ENCODE measurements around the gene LINC01488. TPM values are rescaled to one million over a fixed set of nuclear protein-coding genes. Genes with fewer than 3 reads are reported as not detected.

The LINC01488 gene
- total RNA-seq, 1 donor from 2014 or later, result not detected

GRCh38 chr11:69439651-69440464, 41.6 kb upstream of the LINC01488 start:
- no peaks in the 10 kb centered on the region for H3K36me3 ChIP-seq
- H3K9me3 ChIP-seq, result no peaks in the 10 kb centered on the region
- H3K4me3 ChIP-seq, result no peak overlapping the region
- peaks cover 32% of the 10 kb centered on the region for H3K4me1 ChIP-seq
- DNase-seq (no peak), ATAC-seq (no peak)
- H3K27ac ChIP-seq, result no peak overlapping the region
- intact Hi-C loops (cut with DNase I), result no loop called here
- TF ChIP-seq CTCF (IDR thresholded peaks at IDR 0.05), result no peak
- no peaks in the 10 kb centered on the region for H3K27me3 ChIP-seq

- H3K9me3 ChIP-seq, result no peaks in the 10 kb centered on the region
- no peak overlapping the region for H3K4me3 ChIP-seq
- no peak overlapping the region for H3K27ac ChIP-seq
- peaks cover 41% of the 10 kb centered on the region for H3K4me1 ChIP-seq
- no peak for TF ChIP-seq CTCF (IDR thresholded peaks at IDR 0.05)
- no peak for DNase-seq
- no peaks in the 10 kb centered on the region for H3K36me3 ChIP-seq
- no peak for ATAC-seq
- intact Hi-C loops (cut with DNase I), result no loop called here
- no peaks in the 10 kb centered on the region for H3K27me3 ChIP-seq
Observed at GRCh38 chr11:69440876-69441275, 40.6 kb upstream of the LINC01488 start.

GRCh38 chr11:69442012-69442806, 39.3 kb upstream of the LINC01488 start:
- Histone ChIP-seq H3K27ac (peak overlapping the region; percentile 86), H3K4me3 (no peak overlapping the region), H3K36me3 (no peaks in the 10 kb centered on the region), H3K9me3 (no peaks in the 10 kb centered on the region), H3K27me3 (no peaks in the 10 kb centered on the region), H3K4me1 (peaks cover 34% of the 10 kb centered on the region)
- intact Hi-C loops (cut with DNase I), result no loop called here
- TF ChIP-seq CTCF (IDR thresholded peaks at IDR 0.05), result no peak
- ATAC-seq, result no peak
- DNase-seq, result no peak

- H3K4me1 ChIP-seq, result peaks cover 36% of the 10 kb centered on the region
- H3K4me3 ChIP-seq, result no peak overlapping the region
- no peak for DNase-seq
- H3K9me3 ChIP-seq, result no peaks in the 10 kb centered on the region
- no peaks in the 10 kb centered on the region for H3K27me3 ChIP-seq
- intact Hi-C loops (cut with DNase I), result no loop called here
- peak; percentile 1 for ATAC-seq
- no peak for TF ChIP-seq CTCF (IDR thresholded peaks at IDR 0.05)
- H3K27ac ChIP-seq, result peak overlapping the region; percentile 86
- H3K36me3 ChIP-seq, result no peaks in the 10 kb centered on the region
Observed at GRCh38 chr11:69442807-69443137, 38.7 kb upstream of the LINC01488 start.

GRCh38 chr11:69443138-69443967, 38.1 kb upstream of the LINC01488 start:
- intact Hi-C loops (cut with DNase I), result no loop called here
- DNase-seq (peak; percentile 94), ATAC-seq (peak; percentile 80)
- peaks cover 42% of the 10 kb centered on the region for H3K4me1 ChIP-seq
- H3K27me3 ChIP-seq, result no peaks in the 10 kb centered on the region
- no peak for TF ChIP-seq CTCF (IDR thresholded peaks at IDR 0.05)
- H3K27ac ChIP-seq, result peak overlapping the region; percentile 86
- H3K9me3 ChIP-seq, result no peaks in the 10 kb centered on the region
- H3K4me3 ChIP-seq, result peak overlapping the region; percentile 47
- no peaks in the 10 kb centered on the region for H3K36me3 ChIP-seq

Data from upper lobe of right lung (tissue), 1 donor.